Neural progenitor cell (in vitro differentiated cells): Measurements from ENCODE around the gene ABCC9.

ENCODE experiments used
- EZH2 ChIP-seq: fragments of 200-600 bp; sonication (generic); IDR thresholded peaks from 2 replicates; pipeline ENCODE4 v1.6.1; 2017; ENCODE audit warnings: antibody characterized with exemption, mild to moderate bottlenecking, moderate library complexity
- EZH2phosphoT487 ChIP-seq: fragments of 200-600 bp; sonication (generic); IDR thresholded peaks from 2 replicates; pipeline ENCODE4 v1.6.1; 2017; ENCODE audit warnings: antibody characterized with exemption
- TF ChIP-seq, protein P1 (sequence below): fragments of 200-600 bp; sonication (generic); IDR thresholded peaks from 2 replicates; pipeline ENCODE4 v1.5.1; 2017; ENCODE audit warnings: antibody characterized with exemption, mild to moderate bottlenecking

DNA sequence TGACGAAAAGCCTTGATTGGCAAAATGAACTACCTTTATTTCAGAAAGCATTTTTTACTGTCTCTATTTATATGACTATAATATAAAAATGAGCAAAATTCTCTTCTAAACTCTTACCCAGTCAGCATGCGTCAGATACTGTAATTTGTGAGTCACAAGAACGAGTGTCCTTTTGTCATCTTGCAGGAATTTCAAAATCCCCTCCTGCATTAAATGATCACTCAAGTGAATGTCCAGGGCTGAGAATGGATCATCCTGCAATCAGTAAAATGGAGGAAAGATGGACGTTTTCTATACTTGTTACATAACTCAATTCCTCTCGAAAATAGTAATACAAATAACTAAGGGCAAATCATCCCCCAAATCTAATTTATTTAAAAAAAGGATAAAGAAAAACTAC, 89.0 kb downstream of the ABCC9 start:
- TF ChIP-seq, protein P1, sequence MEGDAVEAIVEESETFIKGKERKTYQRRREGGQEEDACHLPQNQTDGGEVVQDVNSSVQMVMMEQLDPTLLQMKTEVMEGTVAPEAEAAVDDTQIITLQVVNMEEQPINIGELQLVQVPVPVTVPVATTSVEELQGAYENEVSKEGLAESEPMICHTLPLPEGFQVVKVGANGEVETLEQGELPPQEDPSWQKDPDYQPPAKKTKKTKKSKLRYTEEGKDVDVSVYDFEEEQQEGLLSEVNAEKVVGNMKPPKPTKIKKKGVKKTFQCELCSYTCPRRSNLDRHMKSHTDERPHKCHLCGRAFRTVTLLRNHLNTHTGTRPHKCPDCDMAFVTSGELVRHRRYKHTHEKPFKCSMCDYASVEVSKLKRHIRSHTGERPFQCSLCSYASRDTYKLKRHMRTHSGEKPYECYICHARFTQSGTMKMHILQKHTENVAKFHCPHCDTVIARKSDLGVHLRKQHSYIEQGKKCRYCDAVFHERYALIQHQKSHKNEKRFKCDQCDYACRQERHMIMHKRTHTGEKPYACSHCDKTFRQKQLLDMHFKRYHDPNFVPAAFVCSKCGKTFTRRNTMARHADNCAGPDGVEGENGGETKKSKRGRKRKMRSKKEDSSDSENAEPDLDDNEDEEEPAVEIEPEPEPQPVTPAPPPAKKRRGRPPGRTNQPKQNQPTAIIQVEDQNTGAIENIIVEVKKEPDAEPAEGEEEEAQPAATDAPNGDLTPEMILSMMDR, result no peak
- TF ChIP-seq EZH2phosphoT487 (no peak), EZH2 (no peak)
